Measurements from ENCODE around the gene ACER3.
A peak's percentile ranks its signal among the peaks of the same experiment; 100 is the strongest.
"Not testable (repeated sequence)": the region's sequence is repeated elsewhere in the genome, so short reads cannot be mapped to it uniquely, and the experiment has no call there.

ACER3 gene

GRCh38 chr11:76880956-76881355 lies 20.2 kb downstream of the ACER3 start:
- no peak for DNase-seq

GRCh38 chr11:76885390-76886097 lies 24.8 kb downstream of the ACER3 start:
- no peak for DNase-seq

GRCh38 chr11:76888989-76889388 lies 28.3 kb downstream of the ACER3 start:
- no peak for DNase-seq

GRCh38 chr11:76889411-76889975 lies 28.8 kb downstream of the ACER3 start:
- DNase-seq: no peak

GRCh38 chr11:76890329-76890728 lies 29.6 kb downstream of the ACER3 start:
- DNase-seq: no peak

GRCh38 chr11:76891285-76891684 lies 30.6 kb downstream of the ACER3 start:
- DNase-seq: no peak

GRCh38 chr11:76891793-76892192 lies 31.1 kb downstream of the ACER3 start:
- no peak for DNase-seq

- no peak for DNase-seq
Observed at GRCh38 chr11:76892306-76892705, 31.6 kb downstream of the ACER3 start.

- DNase-seq: no peak
Observed at GRCh38 chr11:76897233-76897632, 36.5 kb downstream of the ACER3 start.

- no peak for DNase-seq
Observed at GRCh38 chr11:76901144-76901543, 40.4 kb downstream of the ACER3 start.

- not testable (repeated sequence) for DNase-seq
Observed at GRCh38 chr11:76901622-76902021, 40.9 kb downstream of the ACER3 start.

- DNase-seq: no peak
Observed at GRCh38 chr11:76902121-76903014, 41.6 kb downstream of the ACER3 start.

GRCh38 chr11:76903325-76903724 lies 42.6 kb downstream of the ACER3 start:
- DNase-seq: no peak

GRCh38 chr11:76910620-76911414 lies 50.1 kb downstream of the ACER3 start:
- DNase-seq: no peak

GRCh38 chr11:76911415-76911808 lies 50.7 kb downstream of the ACER3 start:
- no peak for DNase-seq

GRCh38 chr11:76916712-76917111 lies 56.0 kb downstream of the ACER3 start:
- no peak for DNase-seq

GRCh38 chr11:76918941-76919386 lies 58.2 kb downstream of the ACER3 start:
- no peak for DNase-seq

GRCh38 chr11:76919467-76919866 lies 58.7 kb downstream of the ACER3 start:
- no peak for DNase-seq

GRCh38 chr11:76919887-76920746 lies 59.4 kb downstream of the ACER3 start:
- DNase-seq: peak; percentile 78

GRCh38 chr11:76927160-76927559 lies 66.4 kb downstream of the ACER3 start:
- no peak for DNase-seq

- no peak for DNase-seq
Observed at GRCh38 chr11:76935042-76935441, 74.3 kb downstream of the ACER3 start.

- DNase-seq: no peak
Observed at GRCh38 chr11:76939219-76939631, 78.5 kb downstream of the ACER3 start.

All from activated CD8-positive, alpha-beta memory T cell treated with anti-CD3 and anti-CD28 coated beads for 24 hours (primary cell).